Activated CD4-positive, alpha-beta memory T cell treated with anti-CD3 and anti-CD28 coated beads for 36 hours (primary cell): ENCODE data around the gene ARL15. TPM values are rescaled to one million over a fixed set of nuclear protein-coding genes. Genes with fewer than 3 reads are reported as not detected.

ENCODE experiments used
- CTCF ChIA-PET: fragments of 350-600 bp; sonication (Branson Sonifier 250); formaldehyde crosslinking; loops from one replicate; lab custom pipeline; 2021; ENCODE audit warnings: antibody characterized with exemption, inconsistent platforms; lab: Charles Lee
- POLR2A ChIA-PET: fragments of 350-600 bp; sonication (Branson Sonifier 250); formaldehyde crosslinking; loops from one replicate; lab custom pipeline; 2021; ENCODE audit warnings: antibody characterized with exemption; lab: Charles Lee
- DNase-seq: peaks from one replicate; pipeline ENCODE4 v3.0.0-alpha.2; 2020
- H3K27ac Mint-ChIP-seq: one replicate; pipeline ENCODE4 v1.8.0; 2021; ENCODE audit warnings: mixed read lengths
- H3K27me3 Mint-ChIP-seq: one replicate; pipeline ENCODE4 v1.8.0; 2021; ENCODE audit warnings: mixed read lengths
- H3K36me3 Mint-ChIP-seq: one replicate; pipeline ENCODE4 v1.8.0; 2021; ENCODE audit warnings: mixed read lengths
- H3K4me1 Mint-ChIP-seq: one replicate; pipeline ENCODE4 v1.8.0; 2021; ENCODE audit warnings: low read depth, mixed read lengths
- H3K4me3 Mint-ChIP-seq: one replicate; pipeline ENCODE4 v1.8.0; 2021; ENCODE audit warnings: mild to moderate bottlenecking, mixed read lengths
- H3K9me3 Mint-ChIP-seq: one replicate; pipeline ENCODE4 v1.8.0; 2021; ENCODE audit warnings: mixed read lengths
- intact Hi-C: fragments of 100-400 bp; cut with micrococcal nuclease; formaldehyde crosslinking; loops from one replicate; pipeline ENCODE4 v1.15.1; 2023
- total RNA-seq, 2 experiments: library from RNA; stranded (reverse); gene quantifications; one replicate each; pipeline ENCODE4 v1.2.3, GENCODE V29; 2021

Gene ARL15
- total RNA-seq, 2 experiments from 2014 or later = 4.5 to 5.5 TPM

DNA sequence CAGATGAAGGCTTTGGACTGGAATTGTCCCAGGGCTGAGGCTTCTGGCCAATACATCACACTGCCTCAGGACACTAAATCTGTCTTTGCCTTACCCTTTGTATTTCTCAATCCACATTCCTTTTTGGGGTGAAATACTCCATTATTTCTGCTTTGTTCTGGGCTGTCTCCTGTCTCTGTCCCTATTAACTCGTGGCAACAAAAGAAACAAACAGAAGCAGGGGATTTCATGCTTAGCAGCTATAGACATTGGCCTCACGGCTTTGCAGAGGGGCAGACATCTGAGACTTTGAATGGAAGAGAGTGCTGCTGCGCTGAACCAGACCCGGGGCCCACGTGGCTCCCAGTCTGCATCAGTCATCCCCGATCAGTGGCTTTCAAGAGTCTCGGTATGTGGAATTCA, 129.7 kb downstream of the ARL15 start:
- POLR2A ChIA-PET = no interaction called here
- Mint-ChIP-seq H3K9me3 (peaks cover 2% of the 10 kb centered on the region), H3K27ac (no peak overlapping the region), H3K36me3 (peaks cover 6% of the 10 kb centered on the region), H3K27me3 (no peaks in the 10 kb centered on the region), H3K4me3 (no peak overlapping the region), H3K4me1 (peaks cover 3% of the 10 kb centered on the region)
- intact Hi-C loops = no loop called here
- no peak for DNase-seq
- CTCF ChIA-PET = no interaction called here

DNA sequence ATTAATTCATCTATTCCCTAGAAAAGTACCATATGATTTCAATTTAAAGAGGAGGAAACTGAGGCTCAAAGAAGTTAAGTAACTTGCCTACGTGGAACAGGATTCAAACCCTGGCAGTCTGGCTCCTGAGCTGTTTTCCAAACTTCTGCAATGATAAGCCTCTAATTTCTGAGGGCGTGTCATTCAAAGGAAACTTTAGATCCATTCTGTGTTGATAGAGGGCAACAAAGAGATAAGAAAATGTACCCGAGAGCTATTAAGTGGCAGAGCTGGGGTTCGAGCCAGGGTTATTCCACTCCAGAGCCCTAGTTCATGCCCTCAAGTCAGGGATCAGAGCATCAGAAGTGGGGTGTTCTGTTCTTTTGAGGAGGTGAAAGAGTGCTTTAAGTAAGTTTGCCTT, 131.4 kb downstream of the ARL15 start:
- H3K9me3 Mint-ChIP-seq = no peaks in the 10 kb centered on the region
- H3K27me3 Mint-ChIP-seq = no peaks in the 10 kb centered on the region
- intact Hi-C loops = no loop called here
- H3K36me3 Mint-ChIP-seq = peaks cover 4% of the 10 kb centered on the region
- POLR2A ChIA-PET = no interaction called here
- DNase-seq = no peak
- peaks cover 3% of the 10 kb centered on the region for H3K4me1 Mint-ChIP-seq
- H3K4me3 Mint-ChIP-seq = no peak overlapping the region
- CTCF ChIA-PET = no interaction called here
- no peak overlapping the region for H3K27ac Mint-ChIP-seq

- no peak for DNase-seq
- H3K4me3 Mint-ChIP-seq = no peak overlapping the region
- peaks cover 7% of the 10 kb centered on the region for H3K9me3 Mint-ChIP-seq
- peaks cover 4% of the 10 kb centered on the region for H3K36me3 Mint-ChIP-seq
- ChIA-PET POLR2A (no interaction called here), CTCF (no interaction called here)
- intact Hi-C loops = no loop called here
- H3K27ac Mint-ChIP-seq = no peak overlapping the region
- peaks cover 3% of the 10 kb centered on the region for H3K4me1 Mint-ChIP-seq
- no peaks in the 10 kb centered on the region for H3K27me3 Mint-ChIP-seq
Observed at GRCh38 chr5:54178207-54178606, 132.2 kb downstream of the ARL15 start.

GRCh38 chr5:54177058-54177457, 133.3 kb downstream of the ARL15 start:
- H3K27ac Mint-ChIP-seq = no peak overlapping the region
- ChIA-PET CTCF (no interaction called here), POLR2A (no interaction called here)
- H3K4me3 Mint-ChIP-seq = no peak overlapping the region
- intact Hi-C loops = no loop called here
- H3K9me3 Mint-ChIP-seq = peaks cover 7% of the 10 kb centered on the region
- H3K4me1 Mint-ChIP-seq = peaks cover 3% of the 10 kb centered on the region
- peaks cover 4% of the 10 kb centered on the region for H3K36me3 Mint-ChIP-seq
- no peak for DNase-seq
- H3K27me3 Mint-ChIP-seq = no peaks in the 10 kb centered on the region

DNA sequence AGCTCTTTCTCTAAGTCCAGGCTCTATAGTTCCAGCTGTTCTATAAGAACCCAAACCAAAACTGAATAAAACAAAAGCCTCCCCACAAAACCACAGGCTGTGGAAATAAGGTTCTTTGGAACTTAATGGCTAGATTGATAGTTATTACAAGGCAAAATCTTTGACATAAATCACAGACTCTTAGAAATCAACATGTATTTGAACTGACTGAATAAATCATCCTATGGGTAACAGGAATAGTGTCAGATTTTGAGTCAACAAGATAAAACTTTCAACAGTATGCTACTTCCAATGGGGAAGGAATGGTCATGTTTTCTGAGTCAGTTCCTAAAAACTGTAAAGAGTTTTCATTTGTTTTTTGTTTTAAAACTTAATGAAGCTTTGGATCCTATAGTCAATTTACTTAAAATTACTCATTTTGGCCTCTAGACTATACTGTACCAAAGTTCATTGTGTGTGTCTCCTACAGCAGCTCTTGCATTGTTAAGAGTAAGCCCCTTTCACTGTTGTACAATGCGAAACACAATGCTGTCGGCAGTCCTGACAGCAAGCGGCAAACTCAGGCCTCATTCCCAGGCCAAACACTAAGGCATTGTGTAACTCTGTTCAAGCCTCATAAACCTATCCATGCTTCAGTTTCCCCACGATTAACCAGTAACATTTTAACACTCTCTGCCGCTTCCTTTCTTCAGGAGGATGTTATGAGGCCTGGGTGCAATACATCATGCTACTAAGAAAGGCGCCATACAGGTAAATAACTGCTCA, 134.1 kb downstream of the ARL15 start:
- no peak overlapping the region for H3K27ac Mint-ChIP-seq
- ChIA-PET CTCF (no interaction called here), POLR2A (no interaction called here)
- H3K27me3 Mint-ChIP-seq = no peaks in the 10 kb centered on the region
- H3K4me1 Mint-ChIP-seq = peaks cover 3% of the 10 kb centered on the region
- H3K36me3 Mint-ChIP-seq = peaks cover 7% of the 10 kb centered on the region
- intact Hi-C loops = no loop called here
- DNase-seq = no peak
- H3K9me3 Mint-ChIP-seq = peaks cover 7% of the 10 kb centered on the region
- H3K4me3 Mint-ChIP-seq = no peak overlapping the region

DNA sequence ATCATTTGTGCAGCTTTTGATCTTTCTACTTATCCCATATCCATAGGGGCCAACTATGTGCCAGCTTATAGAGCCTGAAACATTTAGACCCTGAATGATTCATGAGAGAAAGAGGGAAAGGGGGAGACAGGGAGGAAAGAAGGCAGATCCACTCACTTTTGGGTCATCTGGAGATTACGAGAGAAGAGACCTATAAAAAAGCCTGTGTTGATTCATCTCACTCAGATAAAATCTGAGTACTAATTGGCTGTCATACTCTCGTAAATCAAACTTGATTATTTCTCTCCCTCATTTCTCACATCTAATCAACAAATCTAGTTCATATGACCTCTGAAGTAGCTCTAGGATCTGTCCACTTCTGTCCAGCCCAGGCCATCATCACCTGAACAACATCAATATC, 137.1 kb downstream of the ARL15 start:
- DNase-seq = no peak
- Mint-ChIP-seq H3K4me1 (peaks cover 3% of the 10 kb centered on the region), H3K36me3 (peaks cover 24% of the 10 kb centered on the region), H3K27ac (no peak overlapping the region), H3K4me3 (no peak overlapping the region), H3K9me3 (peaks cover 7% of the 10 kb centered on the region), H3K27me3 (no peaks in the 10 kb centered on the region)
- CTCF ChIA-PET = no interaction called here
- POLR2A ChIA-PET = no interaction called here
- intact Hi-C loops = no loop called here

DNA sequence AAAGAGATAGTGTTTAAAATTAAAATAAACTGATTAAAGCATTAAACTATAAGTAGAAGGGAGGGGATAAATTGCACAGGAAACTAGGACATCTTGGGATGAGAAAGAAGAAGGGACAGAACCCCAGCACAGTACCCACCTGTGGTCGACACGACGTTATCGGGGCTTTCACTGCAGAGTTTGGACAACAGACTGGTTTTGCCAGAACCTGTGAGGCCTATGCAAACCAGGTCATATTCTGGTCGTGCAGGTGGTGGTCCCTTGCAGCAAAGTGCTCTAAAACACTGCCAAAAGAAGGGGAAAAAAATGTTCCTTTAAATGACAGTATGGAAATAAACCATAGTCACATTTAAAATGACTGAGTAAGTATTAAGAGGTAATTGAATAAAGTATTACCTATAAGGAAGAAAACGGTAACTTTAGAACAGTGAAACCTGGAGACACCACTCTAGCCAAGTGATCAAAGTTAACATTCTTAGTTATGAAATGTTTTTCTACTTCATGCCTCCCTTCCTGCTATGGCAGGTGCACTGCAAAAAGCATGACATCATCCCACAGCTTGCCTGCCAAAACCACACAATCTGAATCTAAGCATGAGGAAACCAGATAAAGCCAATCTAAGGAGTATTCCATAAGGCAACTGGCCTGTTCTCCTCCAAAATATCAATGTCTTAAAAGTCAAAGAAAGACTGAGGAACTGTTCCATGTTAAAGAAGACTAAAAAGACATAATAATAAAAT, 138.6 kb downstream of the ARL15 start:
- DNase-seq = no peak

DNA sequence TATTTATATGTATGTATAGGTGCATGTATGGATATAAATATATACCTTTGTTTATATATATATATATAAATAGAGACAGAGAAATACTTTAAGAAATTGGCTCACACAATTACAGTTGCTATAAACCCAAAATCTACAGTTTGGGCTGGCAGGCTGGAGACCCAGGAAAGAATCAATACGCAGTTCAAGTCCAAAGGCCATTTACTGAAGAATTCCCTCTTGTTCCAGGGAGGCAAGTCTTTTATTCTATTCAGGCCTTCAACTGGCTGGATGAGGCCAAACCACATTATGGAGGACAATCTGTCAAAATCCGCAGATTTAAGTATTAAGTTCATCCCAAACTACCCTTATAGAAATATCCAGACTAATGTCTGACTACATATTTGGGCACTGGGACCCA, 144.7 kb downstream of the ARL15 start:
- H3K4me3 Mint-ChIP-seq = no peak overlapping the region
- peaks cover 44% of the 10 kb centered on the region for H3K36me3 Mint-ChIP-seq
- H3K27ac Mint-ChIP-seq = no peak overlapping the region
- intact Hi-C loops = no loop called here
- no peaks in the 10 kb centered on the region for H3K27me3 Mint-ChIP-seq
- ChIA-PET POLR2A (no interaction called here), CTCF (no interaction called here)
- H3K9me3 Mint-ChIP-seq = peaks cover 12% of the 10 kb centered on the region
- DNase-seq = no peak
- H3K4me1 Mint-ChIP-seq = no peaks in the 10 kb centered on the region

More for the DNA sequence above, 138.6 kb downstream of the ARL15 start:
- Mint-ChIP-seq H3K36me3 (peaks cover 36% of the 10 kb centered on the region), H3K9me3 (peaks cover 11% of the 10 kb centered on the region), H3K4me1 (no peaks in the 10 kb centered on the region), H3K27me3 (no peaks in the 10 kb centered on the region), H3K27ac (no peak overlapping the region), H3K4me3 (no peak overlapping the region)
- ChIA-PET POLR2A (interaction anchor here (0.5 kb wide), 1 partner anchor 201 kb away, joined by 3 read pairs; no protein-coding TSS in a partner anchor), CTCF (no interaction called here)
- intact Hi-C loops = no loop called here

GRCh38 chr5:54162184-54162583, 148.2 kb downstream of the ARL15 start:
- no peaks in the 10 kb centered on the region for H3K27me3 Mint-ChIP-seq
- intact Hi-C loops = no loop called here
- ChIA-PET CTCF (no interaction called here), POLR2A (no interaction called here)
- no peak for DNase-seq
- no peak overlapping the region for H3K27ac Mint-ChIP-seq
- H3K4me3 Mint-ChIP-seq = no peak overlapping the region
- H3K36me3 Mint-ChIP-seq = peaks cover 17% of the 10 kb centered on the region
- H3K9me3 Mint-ChIP-seq = peaks cover 7% of the 10 kb centered on the region
- H3K4me1 Mint-ChIP-seq = no peaks in the 10 kb centered on the region

DNA sequence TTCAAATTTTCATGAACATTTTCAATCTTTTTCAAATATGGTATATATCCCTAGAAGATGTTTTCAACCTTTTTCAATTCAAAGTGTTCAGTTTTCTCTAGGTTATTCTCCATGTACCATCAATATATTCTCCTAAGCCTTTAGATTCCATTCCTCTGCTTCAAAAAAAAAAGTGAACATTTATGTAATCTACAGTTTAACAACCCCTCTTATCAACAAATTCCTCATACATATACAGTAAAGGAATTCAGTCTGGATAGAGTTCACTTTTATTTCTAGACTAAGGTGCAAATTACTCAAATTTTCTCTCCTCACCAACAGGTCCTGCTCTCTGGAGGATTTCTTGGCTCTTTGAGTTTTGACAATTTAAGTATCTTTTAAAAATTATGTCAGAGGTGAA, 150.0 kb downstream of the ARL15 start:
- intact Hi-C loops = no loop called here
- Mint-ChIP-seq H3K4me1 (no peaks in the 10 kb centered on the region), H3K36me3 (peaks cover 8% of the 10 kb centered on the region), H3K4me3 (no peak overlapping the region), H3K9me3 (peaks cover 7% of the 10 kb centered on the region), H3K27ac (no peak overlapping the region), H3K27me3 (no peaks in the 10 kb centered on the region)
- POLR2A ChIA-PET = no interaction called here
- CTCF ChIA-PET = no interaction called here
- no peak for DNase-seq

DNA sequence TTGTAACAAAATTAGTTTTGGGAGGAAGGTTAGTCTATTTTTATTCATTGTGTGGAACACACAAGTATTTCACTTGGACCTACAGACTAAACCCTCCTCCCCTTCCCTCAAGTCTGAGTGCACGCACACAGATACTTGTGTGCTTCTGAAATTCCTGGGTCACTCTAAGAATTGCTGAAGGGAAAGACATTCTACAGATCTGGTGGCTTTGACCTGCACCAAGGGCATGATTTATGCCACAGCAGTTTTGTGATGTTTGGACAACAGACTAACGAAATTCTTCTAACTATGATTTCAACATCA, 150.5 kb downstream of the ARL15 start:
- Mint-ChIP-seq H3K36me3 (peaks cover 8% of the 10 kb centered on the region), H3K27me3 (no peaks in the 10 kb centered on the region), H3K4me1 (no peaks in the 10 kb centered on the region), H3K9me3 (peaks cover 5% of the 10 kb centered on the region), H3K4me3 (no peak overlapping the region), H3K27ac (no peak overlapping the region)
- CTCF ChIA-PET = no interaction called here
- DNase-seq = no peak
- POLR2A ChIA-PET = no interaction called here
- intact Hi-C loops = no loop called here

DNA sequence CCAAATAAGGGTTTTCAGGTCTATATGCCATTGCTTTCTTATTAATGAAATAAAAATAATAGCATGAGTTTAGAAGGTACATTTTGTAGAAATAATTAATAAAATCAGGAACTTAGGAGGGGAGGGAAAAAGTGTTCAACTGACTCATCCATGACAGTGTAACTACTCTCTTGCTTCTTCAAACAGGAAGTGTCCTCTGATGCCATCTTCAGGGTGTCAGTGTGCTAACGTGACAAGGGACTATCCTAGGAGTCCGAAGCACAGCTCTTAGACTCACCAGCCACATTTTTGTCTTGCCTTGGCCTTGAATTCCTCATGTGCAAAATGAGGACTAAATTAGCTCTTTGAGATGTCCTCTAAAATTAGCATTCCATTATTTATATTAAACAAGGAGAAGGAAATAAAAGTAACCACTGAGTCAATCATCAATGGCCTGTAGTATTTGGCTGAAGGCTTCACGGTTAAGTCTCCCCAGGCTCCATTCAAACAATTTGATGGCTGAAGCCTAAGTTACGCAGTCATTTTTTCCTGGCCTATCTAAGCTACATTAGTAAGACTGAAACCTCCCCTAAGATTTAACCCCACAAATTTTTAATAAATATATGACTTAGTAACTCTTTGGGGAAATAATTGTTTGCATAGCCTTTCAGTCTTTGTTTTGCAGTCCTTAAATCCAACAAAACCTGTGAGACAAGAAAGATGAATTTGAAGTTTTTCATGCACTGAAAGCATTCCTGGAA, 151.1 kb downstream of the ARL15 start:
- Mint-ChIP-seq H3K9me3 (peaks cover 3% of the 10 kb centered on the region), H3K27ac (no peak overlapping the region), H3K4me3 (no peak overlapping the region), H3K4me1 (no peaks in the 10 kb centered on the region), H3K36me3 (peaks cover 5% of the 10 kb centered on the region), H3K27me3 (no peaks in the 10 kb centered on the region)
- CTCF ChIA-PET = no interaction called here
- intact Hi-C loops = no loop called here
- POLR2A ChIA-PET = no interaction called here
- no peak for DNase-seq
